NCI-H345 (cell line): ENCODE results near the gene TRIM42.
A peak's percentile ranks its signal among the peaks of the same experiment; 100 is the strongest.

Source experiments
- DNase-seq: peaks from one replicate; lab custom pipeline; 2025; lab: John Stamatoyannopoulos, UW

The TRIM42 gene

DNA sequence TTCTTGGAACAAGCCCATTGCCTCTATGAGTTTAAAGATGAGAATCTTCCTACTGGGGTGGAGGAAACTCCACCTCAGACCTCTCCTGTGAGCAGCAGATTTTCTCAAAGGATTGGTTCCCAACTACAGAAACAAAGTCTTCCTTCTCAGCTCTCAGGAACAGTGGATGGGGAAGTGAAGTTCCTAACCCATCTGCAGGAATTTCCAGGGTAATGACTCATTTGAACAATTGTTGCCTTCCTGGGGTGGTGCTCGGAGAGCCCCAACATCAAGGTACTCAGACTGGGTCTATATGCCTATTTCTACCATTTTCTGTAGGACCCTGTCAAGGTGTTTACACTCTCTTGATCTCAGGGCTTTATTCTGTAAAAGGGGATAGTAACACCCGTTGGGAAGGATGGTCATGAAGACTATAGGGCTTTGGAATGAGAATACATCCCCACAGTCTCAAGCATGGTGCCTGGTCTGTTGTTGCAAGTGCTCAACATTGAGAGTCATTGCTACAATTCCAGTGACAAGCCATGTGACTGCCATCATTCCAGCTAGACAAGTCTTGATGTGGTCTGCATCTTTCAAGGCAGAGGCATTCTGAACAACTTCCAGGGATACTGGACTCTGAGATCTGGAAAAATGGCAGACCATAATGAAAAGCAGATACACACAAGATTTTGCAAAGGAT lies 33.0 kb downstream of the TRIM42 start:
- DNase-seq = no peak

DNA sequence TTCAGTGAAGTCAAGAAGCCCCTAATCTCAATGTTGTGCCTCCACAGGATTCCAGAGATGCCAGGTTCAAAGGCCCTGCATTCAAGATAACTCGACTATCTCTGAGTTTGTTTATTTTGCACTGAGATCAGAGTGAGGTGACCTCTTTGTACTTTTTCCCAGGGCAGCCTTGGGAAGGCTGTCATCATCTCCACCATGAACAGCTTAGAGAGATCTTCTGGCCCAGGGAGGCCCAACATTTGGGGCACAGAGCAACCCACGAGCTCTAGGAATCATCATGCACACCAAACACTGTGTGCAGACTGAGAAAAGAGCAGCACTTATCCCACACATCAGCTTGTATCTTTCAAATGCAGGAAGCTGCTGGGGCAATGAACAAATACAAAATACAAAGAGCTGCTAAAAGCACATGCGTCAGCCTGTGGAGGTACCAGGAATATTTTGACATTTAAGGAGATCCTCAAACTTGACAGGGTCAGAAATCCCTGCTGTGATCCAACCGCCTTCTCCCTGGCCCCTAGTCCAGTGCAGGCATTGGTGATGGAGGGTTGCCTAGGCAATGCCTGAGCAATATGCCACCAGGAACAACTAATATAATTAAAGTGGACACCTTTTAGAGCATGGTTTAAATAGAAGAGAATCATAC lies 33.6 kb downstream of the TRIM42 start:
- DNase-seq = no peak

DNA sequence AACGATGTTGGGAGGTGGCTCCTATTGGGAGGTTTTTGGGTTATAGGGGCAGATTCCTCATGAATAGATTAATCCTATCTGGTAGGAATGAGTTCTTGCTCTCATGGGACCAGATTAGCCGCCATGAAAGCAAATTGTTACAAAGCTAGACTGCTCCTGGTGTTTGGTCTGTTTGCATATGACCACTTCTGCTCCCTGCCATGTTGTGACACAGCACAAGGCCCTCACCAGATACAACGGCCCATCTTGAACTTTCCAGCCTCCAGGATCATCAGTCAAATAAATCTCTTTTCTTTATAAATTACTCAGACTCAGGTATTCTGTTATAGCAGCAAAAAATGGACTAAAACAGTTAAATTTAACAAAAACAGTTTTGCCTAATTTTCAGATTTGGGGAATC lies 34.4 kb downstream of the TRIM42 start:
- DNase-seq = no peak

DNA sequence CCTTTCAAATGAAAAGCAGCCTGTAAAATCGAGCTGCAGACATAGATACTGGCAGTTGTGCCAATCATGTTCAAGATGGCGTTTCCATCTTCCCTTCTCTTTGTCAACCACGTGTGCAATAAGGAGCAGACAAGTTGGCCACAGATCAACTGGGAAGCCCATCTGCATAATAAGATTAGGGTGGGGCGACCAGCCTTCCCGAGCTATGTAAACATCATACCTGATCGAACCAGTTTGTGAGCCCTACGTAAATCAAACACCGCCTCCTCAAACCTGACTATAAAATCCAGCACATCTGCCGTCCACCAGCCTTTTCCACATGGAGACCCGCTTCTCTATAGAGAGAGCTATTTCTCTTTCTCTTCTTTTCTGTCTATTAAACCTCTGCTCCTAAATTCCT lies 37.2 kb downstream of the TRIM42 start:
- DNase-seq = no peak

DNA sequence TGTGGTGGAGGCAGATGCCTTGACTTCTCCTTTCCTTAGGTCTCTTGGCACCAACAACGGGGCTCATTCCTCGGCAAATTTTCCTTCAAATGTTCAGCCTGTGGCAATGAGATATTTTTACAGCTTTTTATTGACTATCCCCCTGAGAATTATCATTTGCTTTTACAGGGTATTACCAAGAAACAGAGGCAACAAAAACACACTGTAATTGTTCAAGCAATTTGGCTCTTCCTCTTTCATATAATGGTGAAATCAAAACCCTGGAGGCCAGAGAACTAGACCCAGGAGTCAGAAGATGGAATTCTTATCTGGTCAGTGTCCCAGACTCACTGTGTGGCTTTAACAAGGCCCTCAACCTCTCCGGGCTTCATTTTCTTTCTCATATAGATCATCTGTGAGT lies 40.1 kb downstream of the TRIM42 start:
- no peak for DNase-seq

DNA sequence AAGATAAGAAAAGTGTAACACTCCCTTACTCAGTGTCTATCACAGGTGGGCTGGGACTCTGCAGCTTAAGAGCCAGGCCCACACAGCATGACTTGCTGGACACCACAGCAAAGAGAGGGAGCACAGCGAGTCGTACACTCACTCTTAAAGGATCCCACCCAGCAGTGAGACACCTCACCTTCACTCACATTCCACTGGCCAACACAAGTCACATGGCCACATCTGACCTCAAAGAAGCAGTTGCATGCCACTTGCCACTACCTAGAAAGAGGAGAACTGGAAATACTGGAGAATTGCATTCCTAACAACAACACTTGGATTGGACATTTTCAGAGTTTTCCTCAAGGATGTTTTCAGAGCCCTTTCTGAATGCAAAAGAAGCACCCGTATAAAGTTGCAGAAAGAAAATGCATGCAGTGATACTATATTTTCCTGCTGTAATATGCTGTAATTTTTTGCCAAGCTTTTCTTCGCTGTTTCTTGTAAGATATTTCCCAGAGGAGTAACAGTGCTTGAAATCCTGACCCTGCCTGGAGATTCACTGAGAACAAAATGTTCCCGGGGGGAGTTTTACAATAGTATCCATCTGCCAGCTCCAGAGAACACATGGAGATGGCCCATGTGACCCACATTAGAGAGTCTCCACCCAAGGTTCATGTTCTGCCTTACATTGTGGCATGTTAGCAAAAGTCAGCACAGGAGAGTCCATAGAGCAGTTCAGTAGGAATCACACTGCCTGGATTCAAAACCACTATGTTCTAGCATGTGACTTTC lies 42.2 kb downstream of the TRIM42 start:
- DNase-seq = no peak

DNA sequence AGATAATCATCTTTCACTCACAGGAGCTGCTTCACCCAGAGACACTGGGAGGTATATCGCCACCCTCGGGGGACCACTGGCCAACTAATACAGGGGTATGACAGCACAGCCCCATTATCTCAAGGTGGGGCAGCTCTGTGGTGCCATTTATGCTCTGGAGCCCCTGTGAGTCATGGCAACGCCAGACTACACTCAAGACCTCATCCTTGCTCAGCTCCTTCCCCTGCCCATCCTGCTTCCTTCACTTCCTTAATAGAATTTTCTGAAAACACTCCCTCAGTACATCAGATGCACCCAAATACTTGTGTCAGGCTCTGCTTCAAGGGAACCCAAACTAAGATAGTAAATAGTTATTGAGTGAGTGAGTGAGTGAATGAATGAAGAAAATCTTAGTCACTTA lies 45.7 kb downstream of the TRIM42 start:
- no peak for DNase-seq

DNA sequence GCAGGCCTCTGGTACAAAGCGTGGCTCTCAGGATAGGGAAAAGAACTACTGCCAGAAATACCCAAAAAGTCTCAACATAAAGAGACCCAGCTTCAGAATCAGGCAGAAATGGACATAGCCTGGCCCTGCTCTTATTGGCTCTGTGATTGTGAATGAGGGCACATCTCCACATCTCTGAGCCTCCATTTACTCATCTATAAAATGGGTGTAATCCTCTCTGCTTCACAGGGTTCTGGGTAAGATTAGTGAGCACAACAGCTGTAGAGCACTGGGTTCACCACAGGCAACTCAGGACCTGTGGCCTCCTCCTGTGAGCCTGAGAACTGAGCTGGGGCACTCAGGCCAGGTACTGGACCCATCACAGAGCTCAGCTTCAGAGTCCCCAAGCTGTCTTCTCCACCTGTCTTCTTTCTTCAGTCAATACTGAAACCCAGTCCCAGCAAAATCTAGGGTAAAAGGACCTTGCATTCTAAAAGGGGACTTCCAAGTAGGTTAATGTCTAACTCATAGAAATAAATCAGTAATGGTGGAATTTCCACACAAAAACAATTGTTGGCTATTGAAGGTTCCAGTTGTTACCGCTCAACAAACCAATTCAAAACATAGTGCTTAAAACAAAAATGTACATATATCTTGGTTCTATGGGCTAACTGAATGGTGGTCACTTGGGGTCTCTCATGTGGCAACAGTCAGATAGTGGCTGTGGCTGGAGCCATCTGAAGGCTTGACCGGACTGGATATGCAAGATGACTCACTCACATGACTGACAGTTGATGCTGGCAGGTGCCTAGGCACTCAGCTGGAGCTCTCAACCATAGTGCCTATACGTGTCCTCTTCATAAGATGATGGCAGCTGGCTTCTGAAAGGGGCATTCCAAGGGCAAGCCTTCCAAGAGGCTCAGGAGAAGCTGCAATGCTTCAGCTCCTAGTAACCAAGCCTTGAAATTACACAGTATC lies 47.3 kb downstream of the TRIM42 start:
- no peak for DNase-seq

DNA sequence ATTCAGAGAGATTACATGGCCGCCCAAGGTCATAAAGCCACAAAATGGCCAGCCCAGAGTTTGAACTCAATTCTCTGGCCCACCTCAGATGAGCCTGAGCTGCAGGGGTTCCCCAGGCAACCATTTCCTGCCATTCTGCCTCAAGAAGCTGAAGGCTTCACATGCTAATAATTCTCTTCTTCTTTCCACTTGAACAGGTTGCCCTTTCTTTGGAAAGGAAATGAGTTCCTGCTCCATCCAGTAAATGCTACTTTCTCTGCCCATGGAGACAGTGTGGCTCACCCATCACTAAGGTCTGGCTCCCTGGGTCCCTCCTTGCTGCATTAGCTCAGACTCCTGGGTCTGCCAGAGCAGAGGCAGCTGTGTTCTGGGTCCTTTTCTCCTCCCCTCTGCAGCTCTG lies 48.2 kb downstream of the TRIM42 start:
- no peak for DNase-seq

DNA sequence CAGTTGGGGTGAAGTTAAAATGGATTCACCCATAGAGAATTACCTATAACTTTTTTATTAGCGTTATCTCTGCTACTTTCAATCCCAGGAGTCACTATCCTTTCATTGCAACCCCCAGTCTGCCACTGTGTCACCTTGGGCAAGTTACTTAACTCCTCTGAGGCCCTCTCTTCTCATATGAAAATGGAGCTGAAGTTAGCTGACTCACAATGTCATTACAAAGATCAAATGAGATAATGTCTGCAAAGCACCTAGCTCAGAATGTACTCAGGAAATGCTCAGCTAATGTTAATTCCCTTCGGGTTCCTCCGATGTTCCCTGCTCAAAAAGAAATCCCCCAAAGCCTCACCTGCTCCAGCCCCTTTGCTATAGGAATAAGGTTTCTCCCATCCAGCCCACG lies 50.0 kb downstream of the TRIM42 start:
- DNase-seq = no peak

DNA sequence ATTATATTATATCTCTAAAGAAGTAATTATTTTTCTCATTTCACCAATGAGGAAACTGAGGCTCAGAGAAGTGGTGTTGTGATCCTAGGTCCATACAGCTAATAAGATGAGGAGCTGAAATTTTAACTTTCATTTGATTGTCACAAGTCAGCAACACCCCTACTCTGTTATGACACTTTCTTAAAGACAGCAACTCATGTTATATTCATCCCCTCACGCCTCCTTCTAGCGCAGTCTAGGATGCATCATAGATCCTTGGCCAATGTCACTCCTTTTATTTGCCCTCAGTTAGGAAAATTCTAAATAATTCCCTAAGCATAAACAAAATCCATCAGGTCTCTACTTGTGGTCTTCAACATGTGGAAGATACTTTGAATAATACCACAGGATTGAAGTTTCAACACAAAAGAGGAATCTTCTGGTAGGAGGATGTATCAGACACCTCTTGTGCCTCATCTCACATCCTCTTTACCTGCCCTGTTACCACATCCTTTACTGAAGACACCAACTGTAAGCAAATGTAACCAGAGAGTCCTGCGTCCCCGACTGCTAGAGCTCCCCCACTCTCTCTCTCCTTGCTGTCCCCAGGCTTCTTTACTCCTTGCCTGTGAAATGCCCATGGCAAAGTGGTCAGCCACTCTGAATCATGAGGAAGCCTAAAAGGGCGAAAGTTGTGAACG lies 53.7 kb downstream of the TRIM42 start:
- no peak for DNase-seq

DNA sequence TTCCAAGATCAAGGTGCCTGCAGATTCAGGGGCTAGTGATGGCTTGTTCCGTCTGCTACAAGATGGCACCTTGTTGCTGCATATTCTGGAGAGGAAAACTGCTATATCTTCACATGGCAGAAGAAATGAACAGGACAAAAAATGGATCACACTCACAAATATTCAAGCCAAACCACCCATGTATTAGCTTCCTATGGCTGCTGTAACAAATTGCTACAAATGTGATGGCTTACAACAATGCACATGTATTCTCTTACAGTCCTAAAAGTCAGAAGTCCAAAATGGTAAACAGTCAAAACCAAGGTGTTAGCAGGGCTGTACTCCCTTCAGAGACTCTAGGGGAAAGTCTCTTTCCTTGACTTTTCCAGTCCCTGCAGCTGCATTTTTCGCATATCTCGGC lies 55.8 kb downstream of the TRIM42 start:
- DNase-seq = no peak

DNA sequence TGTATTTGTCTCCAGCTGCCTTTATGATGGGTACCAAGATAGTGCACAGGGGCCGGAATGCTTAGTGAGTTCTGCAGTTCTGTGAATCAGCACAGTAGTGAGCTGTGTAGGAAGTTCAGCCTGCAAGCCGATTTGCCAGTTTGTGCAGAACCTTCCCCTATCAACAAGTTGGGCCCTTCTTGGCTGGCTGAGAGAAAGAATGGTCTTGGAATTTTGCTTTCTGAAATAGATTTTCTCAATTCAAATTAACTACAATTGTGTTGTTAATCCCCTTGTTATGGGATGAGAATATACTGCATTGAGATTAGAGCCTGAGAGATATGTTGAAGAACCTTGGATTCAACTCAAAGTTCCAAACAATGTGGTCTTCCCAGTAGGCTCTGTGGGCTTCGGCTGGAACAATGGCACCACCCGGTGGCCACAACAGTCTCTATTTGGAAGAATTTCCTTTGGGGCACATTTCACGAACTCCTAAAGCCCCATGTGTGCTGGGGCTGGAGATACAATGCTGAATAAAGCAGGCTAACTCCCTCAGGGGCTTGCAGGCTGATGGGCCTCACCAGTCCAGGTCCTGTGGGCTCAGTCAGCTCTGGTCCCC lies 59.1 kb downstream of the TRIM42 start:
- peak; percentile 11 for DNase-seq

DNA sequence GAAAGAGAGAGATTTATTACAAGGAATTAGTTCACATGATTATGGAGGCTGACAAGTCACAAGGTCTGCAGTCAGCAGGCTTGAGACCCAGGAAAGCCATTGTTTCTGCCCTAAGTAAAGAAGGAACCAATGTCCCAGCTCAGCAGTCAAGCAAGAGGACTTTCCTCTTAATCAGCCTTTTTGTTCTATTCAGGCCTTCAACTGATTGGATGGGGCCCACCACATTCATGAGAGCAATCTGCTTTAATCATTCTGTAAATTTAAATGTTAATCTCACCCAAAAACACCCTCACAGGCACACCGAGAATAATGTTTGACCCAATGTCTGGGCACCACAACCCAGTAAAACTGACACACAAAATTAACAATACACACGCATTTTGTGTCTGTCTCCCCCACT lies 64.3 kb downstream of the TRIM42 start:
- DNase-seq = no peak

DNA sequence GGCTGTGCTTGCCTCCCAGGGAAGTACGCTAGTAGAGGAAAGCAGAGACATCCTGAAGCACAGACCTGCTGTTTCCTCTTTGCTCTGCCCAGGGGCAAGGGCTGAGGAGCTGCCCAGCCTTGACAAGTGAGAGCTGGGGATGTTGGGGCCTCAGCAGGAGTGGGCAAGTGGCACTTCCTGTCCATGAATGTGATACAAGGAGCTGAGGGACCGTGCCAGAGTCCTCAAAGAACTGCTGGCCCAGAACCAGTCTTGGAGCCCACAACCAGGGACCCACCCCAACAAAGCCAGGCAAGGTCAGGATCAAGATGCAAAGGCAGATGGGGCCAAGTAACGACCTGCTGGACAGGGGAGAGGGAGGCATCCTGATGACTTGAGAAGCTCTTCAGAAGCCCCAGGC lies 70.3 kb downstream of the TRIM42 start:
- no peak for DNase-seq

DNA sequence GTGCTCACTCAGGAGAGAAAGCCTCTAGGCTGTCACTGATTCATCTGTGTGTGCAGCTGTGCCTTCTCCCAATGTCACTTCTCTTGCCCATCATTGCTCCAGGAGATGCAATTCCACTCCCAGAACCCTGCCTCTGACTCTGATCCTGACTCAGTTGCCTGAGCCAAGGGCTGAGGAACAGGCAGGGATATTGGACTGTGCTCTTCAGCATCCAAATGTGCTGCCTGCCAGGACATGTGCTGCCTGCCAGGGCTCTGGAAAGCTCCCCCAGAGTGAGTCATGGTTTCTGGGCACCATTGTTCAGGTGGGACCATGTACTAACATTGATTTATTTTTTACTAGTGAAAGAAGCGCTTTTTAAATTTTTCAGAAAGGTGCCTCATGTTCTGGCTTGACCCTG lies 71.0 kb downstream of the TRIM42 start:
- DNase-seq = no peak
